Fibroblast of lung (primary cell): Measurements from ENCODE around the gene CTF1. TPM values are rescaled to one million over a fixed set of nuclear protein-coding genes. Genes with fewer than 3 reads are reported as not detected.

Source experiments
- DNase-seq, 2 donors: peaks; one replicate each; pipeline versions ENCODE4 v3.0.0 to v3.0.0-alpha.2; 2010; ENCODE audit warnings: low read depth in 2 of 2
- H2AFZ ChIP-seq: 2 replicates; pipeline ENCODE4 v1.5.1; 2012; ENCODE audit warnings: low read length, control low read depth, inconsistent platforms
- H3K27ac ChIP-seq: 2 replicates; pipeline ENCODE4 v1.5.1; 2011; ENCODE audit warnings: low read length, control low read depth; ENCODE audit not compliant: insufficient read depth
- H3K27me3 ChIP-seq: 2 replicates; pipeline ENCODE4 v1.5.1; 2011; ENCODE audit warnings: mild to moderate bottlenecking, low read length; ENCODE audit not compliant: control insufficient read depth, insufficient read depth
- H3K36me3 ChIP-seq: 2 replicates; pipeline ENCODE4 v1.5.1; 2011; ENCODE audit warnings: low read length; ENCODE audit not compliant: control insufficient read depth, insufficient read depth
- H3K4me1 ChIP-seq: 2 replicates; pipeline ENCODE4 v1.5.1; 2011; ENCODE audit warnings: low read length; ENCODE audit not compliant: control insufficient read depth, insufficient read depth; ENCODE audit errors: extremely low read depth
- H3K4me2 ChIP-seq: 2 replicates; pipeline ENCODE4 v1.5.1; 2011; ENCODE audit warnings: low read length, control low read depth; ENCODE audit not compliant: insufficient read depth; ENCODE audit errors: extremely low read depth
- H3K4me3 ChIP-seq, 4 experiments: fragments of 200-600 bp in 1 of 4; sonication (generic) in 1 of 4; replicated peaks in 1 of 4; 2 replicates each; pipeline ENCODE4 v1.5.1; 2011 to 2016; ENCODE audit warnings: low read length in 4 of 4, low read depth in 3 of 4, mild to moderate bottlenecking in 3 of 4, control low read depth in 2 of 4, inconsistent platforms in 1 of 4, mixed read lengths in 1 of 4; ENCODE audit not compliant: insufficient read depth in 1 of 4; ENCODE audit errors: control extremely low read depth in 1 of 4
- H3K79me2 ChIP-seq: 2 replicates; pipeline ENCODE4 v1.5.1; 2012; ENCODE audit warnings: mild to moderate bottlenecking, low read length, inconsistent platforms; ENCODE audit not compliant: control insufficient read depth, insufficient read depth
- H3K9ac ChIP-seq: 2 replicates; pipeline ENCODE4 v1.5.1; 2011; ENCODE audit warnings: mild to moderate bottlenecking, low read length, control low read depth; ENCODE audit not compliant: insufficient read depth
- H3K9me3 ChIP-seq: 2 replicates; pipeline ENCODE4 v1.5.1; 2012; ENCODE audit warnings: low read depth, low read length; ENCODE audit not compliant: control insufficient read depth, insufficient read depth
- H4K20me1 ChIP-seq: 2 replicates; pipeline ENCODE4 v1.5.1; 2011; ENCODE audit warnings: low read length; ENCODE audit not compliant: control insufficient read depth, insufficient read depth; ENCODE audit errors: extremely low read depth
- CTCF ChIP-seq, 2 donors: IDR thresholded peaks in 1 of 2; conservative IDR thresholded peaks in 1 of 2; 1 replicate in 1 of 2; 2 replicates in 1 of 2; pipeline ENCODE4 v1.5.1; 2011 to 2012; ENCODE audit warnings: low read length in 2 of 2, control low read depth in 1 of 2, inconsistent platforms in 1 of 2, low read depth in 1 of 2, mild to moderate bottlenecking in 1 of 2
- EZH2 ChIP-seq: IDR thresholded peaks from 2 replicates; pipeline ENCODE4 v1.5.1; 2012; ENCODE audit warnings: low read length, control low read depth, mild to moderate bottlenecking; ENCODE audit errors: missing control alignments
- polyA plus RNA-seq, 2 donors: library from polyadenylated mRNA; depleted of rRNA in 1 of 2; stranded (reverse) in 1 of 2; unstranded in 1 of 2; fragments of >200 nt; gene quantifications; 2 replicates each; pipeline ENCODE4 v1.2.1, GENCODE V29; 2011 to 2012; ENCODE audit warnings: missing spikeins in 1 of 2
- total RNA-seq: library from RNA; depleted of rRNA; stranded (reverse); fragments of >200 nt; gene quantifications from 2 replicates; pipeline ENCODE4 v1.2.1, GENCODE V29; 2014

CTF1 gene
- total and polyA plus RNA-seq, 2 donors (not counting 1 experiment from before 2014, with no cell fraction given) = 5.3 to 8.8 TPM

GRCh38 chr16:30921748-30922419 lies 25.5 kb downstream of the CTF1 start:
- Histone ChIP-seq H3K79me2 (no peaks in the 10 kb centered on the region), H3K27ac (peak overlapping the region; percentile 72), H3K4me2 (peak overlapping the region; percentile 79), H3K36me3 (no peaks in the 10 kb centered on the region), H3K4me1 (no peaks in the 10 kb centered on the region), H3K9ac (peak overlapping the region; percentile 60), H3K4me3 (peak overlapping the region; percentile 52 to 81 (median 62)), H2AFZ (peak overlapping the region; percentile 35), H3K27me3 (no peaks in the 10 kb centered on the region), H3K9me3 (no peaks in the 10 kb centered on the region), H4K20me1 (no peaks in the 10 kb centered on the region)
- TF ChIP-seq CTCF (conservative IDR thresholded peaks at IDR 0.05 in 1 of 2, IDR thresholded peaks at IDR 0.05 in 1 of 2; ENCODE audit: low read depth in 1 of 2, low read length in 2 of 2) = peak; percentile 91 to 92
- TF ChIP-seq EZH2 = no peak
- DNase-seq = peak; percentile 89 to 92

GRCh38 chr16:30922420-30922959 lies 26.1 kb downstream of the CTF1 start:
- Histone ChIP-seq H3K79me2 (no peaks in the 10 kb centered on the region), H3K4me3 (peak overlapping the region; percentile 79 to 100 (median 94)), H3K9me3 (no peaks in the 10 kb centered on the region), H3K27me3 (no peaks in the 10 kb centered on the region), H3K36me3 (peaks cover 2% of the 10 kb centered on the region), H3K4me1 (no peaks in the 10 kb centered on the region), H3K9ac (peak overlapping the region; percentile 83), H3K4me2 (peak overlapping the region; percentile 91), H4K20me1 (no peaks in the 10 kb centered on the region), H3K27ac (peak overlapping the region; percentile 98), H2AFZ (peak overlapping the region; percentile 100)
- peak; percentile 99 to 100 for DNase-seq
- TF ChIP-seq EZH2 (no peak), CTCF (conservative IDR thresholded peaks at IDR 0.05 in 1 of 2, IDR thresholded peaks at IDR 0.05 in 1 of 2; ENCODE audit: low read depth in 1 of 2, low read length in 2 of 2) (no peak)

GRCh38 chr16:30922960-30923535 lies 26.6 kb downstream of the CTF1 start:
- Histone ChIP-seq H3K9me3 (no peaks in the 10 kb centered on the region), H3K4me2 (peak overlapping the region; percentile 91), H2AFZ (peak overlapping the region; percentile 100), H3K4me1 (no peaks in the 10 kb centered on the region), H3K4me3 (peak overlapping the region; percentile 79 to 100 (median 94)), H3K36me3 (peaks cover 2% of the 10 kb centered on the region), H3K9ac (peak overlapping the region; percentile 83), H3K79me2 (no peaks in the 10 kb centered on the region), H3K27ac (peak overlapping the region; percentile 98), H4K20me1 (no peaks in the 10 kb centered on the region), H3K27me3 (no peaks in the 10 kb centered on the region)
- peak; percentile 99 to 100 for DNase-seq
- TF ChIP-seq EZH2 = no peak
- TF ChIP-seq CTCF (conservative IDR thresholded peaks at IDR 0.05 in 1 of 2, IDR thresholded peaks at IDR 0.05 in 1 of 2; ENCODE audit: low read depth in 1 of 2, low read length in 2 of 2) = no peak
